ENCODE results near the gene THADA.

Gene THADA

GRCh38 chr2:43215673-43216255 is 380.1 kb downstream of the THADA start:
- DNase-seq (ENCODE audit: low read depth in 2 of 2, low spot score in 1 of 2): no peak

- no peak for DNase-seq (ENCODE audit: low read depth in 2 of 2, low spot score in 1 of 2)
Observed at GRCh38 chr2:43214253-43214652, 381.6 kb downstream of the THADA start.

GRCh38 chr2:43212931-43213330 is 382.9 kb downstream of the THADA start:
- DNase-seq (ENCODE audit: low read depth in 2 of 2, low spot score in 1 of 2): no peak

DNA sequence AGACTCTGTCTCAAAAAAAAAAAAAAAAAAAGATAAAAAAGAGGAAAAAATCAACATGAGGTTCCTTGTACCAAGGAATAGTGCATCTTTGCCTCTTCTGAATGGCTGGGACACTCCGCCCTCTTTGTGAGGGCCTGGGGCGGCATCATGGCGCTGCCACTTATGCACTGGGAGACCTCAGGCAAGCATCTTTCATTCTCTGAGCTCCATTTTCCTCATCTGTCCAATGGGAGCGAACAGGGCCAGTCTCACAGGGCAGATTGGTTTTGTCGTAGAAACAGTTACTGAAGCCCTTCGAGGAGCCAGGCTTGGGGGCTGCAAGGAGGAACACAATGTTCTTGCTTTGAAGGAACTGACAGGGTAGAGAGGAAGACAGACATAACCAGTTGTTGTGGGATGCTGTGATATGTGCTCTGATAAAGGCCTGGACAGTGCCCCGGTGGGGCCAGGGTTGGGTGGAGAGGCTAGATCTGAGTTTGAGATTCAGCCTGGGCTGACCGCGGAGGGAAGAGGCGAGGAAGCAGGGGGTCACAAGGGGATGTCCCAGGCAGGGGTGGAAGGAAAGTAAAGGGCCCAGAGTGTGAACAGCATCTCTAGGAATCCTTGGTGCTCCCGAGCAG is 383.5 kb downstream of the THADA start:
- no peak for DNase-seq (ENCODE audit: low read depth in 2 of 2, low spot score in 1 of 2)

GRCh38 chr2:43210467-43211303 is 385.2 kb downstream of the THADA start:
- no peak for DNase-seq (ENCODE audit: low read depth in 2 of 2, low spot score in 1 of 2)

- DNase-seq (ENCODE audit: low read depth in 2 of 2, low spot score in 1 of 2): no peak
Observed at GRCh38 chr2:43210125-43210466, 385.7 kb downstream of the THADA start.

- DNase-seq (ENCODE audit: low read depth in 2 of 2, low spot score in 1 of 2): no peak
Observed at GRCh38 chr2:43209204-43209717, 386.6 kb downstream of the THADA start.

GRCh38 chr2:43207553-43208300 is 388.1 kb downstream of the THADA start:
- DNase-seq (ENCODE audit: low read depth in 2 of 2, low spot score in 1 of 2): no peak

DNA sequence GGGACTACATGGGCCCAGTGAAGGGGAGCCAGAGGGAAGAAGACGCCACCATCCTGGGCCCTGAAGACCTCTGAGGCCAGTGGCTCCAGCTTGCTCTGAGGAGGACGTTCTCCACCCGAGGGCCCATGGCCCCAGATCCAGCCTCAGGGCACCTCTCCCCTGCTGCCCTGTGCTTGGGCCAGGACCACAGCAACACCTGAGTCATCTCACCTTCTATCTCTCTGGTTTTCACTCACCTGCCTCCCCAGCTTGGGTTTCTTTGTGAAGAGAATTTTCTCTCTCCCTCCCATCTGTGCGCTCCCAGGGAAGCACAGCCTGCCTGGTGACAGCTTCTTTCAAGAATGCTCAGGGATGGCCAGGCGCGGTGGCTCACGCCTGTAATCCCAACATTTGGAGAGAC is 389.2 kb downstream of the THADA start:
- no peak for DNase-seq (ENCODE audit: low read depth in 2 of 2, low spot score in 1 of 2)

DNA sequence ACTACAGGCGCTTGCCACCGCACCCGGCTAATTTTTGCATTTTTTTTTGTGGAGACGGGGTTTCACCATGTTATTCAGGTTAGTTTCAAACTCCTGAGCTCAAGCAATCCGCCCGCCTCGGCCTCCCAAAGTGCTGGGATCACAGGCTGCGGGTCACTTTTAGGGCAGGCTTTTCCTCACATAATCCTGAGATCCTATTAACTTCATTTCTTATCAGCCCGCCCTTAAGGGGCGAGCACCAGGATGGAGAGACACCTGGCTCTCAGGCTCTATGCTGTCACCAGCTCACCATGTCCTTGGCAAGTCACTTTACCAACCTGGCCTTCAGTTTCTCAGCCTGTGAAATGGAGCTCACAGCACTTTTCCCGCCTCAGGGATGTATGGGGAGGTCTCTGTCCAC is 392.5 kb downstream of the THADA start:
- DNase-seq (ENCODE audit: low read depth in 2 of 2, low spot score in 1 of 2): no peak

- no peak for DNase-seq (ENCODE audit: low read depth in 2 of 2, low spot score in 1 of 2)
Observed at GRCh38 chr2:43202289-43202688, 393.5 kb downstream of the THADA start.

DNA sequence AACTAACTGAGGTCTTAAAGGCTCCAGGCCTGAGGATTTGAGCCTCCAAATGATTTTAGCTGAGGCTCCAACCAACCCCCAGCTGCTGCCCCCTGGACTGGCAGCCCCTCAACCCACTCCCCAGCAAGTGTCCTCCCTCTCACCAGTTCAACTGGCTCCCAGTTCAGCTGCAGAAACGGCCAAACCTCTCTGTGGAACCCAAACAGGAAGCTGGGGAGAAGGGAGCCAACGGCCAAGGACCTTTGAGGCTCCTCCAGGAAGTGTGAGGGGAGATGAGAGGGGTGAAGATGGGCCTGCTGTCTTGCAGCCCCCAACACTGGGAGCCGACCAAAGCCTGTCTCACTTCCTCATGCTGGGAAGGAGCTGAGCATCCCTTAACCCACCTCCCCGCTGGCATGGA is 394.3 kb downstream of the THADA start:
- no peak for DNase-seq (ENCODE audit: low read depth in 2 of 2, low spot score in 1 of 2)

- DNase-seq (ENCODE audit: low read depth in 2 of 2, low spot score in 1 of 2): no peak
Observed at GRCh38 chr2:43201016-43201415, 394.8 kb downstream of the THADA start.

DNA sequence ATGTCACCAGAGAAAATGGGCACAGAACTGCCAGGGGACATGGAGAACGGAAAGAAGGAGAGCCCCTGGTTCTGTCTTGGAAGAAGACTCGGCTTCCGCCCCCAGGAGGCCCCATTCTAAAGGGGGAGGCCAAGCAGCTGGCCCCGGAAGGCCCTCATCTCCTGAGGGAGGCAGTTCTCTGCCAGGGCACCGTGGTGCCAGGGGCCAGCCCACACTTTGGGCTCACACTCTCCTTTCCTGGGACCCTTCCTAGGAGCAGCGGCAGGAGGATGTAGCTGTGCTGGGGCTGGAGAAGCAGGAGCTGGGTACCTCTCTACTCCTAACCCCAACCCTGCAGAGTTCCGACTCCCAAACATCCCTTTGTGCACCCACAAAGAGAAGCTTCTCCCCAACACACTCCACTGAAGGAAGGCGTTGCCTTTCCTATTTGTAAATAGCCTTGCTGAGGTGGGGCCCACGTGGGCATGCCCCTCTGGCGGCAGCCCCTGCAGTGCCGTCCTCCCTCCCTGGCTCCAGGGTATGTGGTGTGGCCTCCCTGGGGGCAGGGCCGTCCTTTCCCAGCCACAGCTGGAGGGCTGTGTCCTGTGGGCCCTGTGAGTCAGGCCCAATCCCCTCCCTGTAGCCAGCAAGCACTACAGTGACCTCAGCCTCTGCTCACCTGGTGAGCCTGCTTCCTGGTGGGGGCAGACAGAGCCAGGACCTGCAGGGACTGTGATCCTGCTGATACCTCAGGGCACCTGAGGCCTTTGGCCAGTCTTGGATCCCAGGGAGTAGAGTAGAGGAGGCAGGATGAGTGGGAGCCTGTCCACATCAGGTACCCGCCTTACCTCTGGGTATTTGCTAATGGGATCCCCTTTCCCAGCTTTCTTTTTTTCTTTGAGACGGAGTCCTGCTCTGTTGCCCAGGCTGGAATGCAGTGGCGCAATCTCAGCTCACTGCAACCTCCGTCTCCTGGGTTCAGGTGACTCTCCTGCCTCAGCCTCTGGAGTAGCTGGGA is 396.0 kb downstream of the THADA start:
- no peak for DNase-seq (ENCODE audit: low read depth in 2 of 2, low spot score in 1 of 2)

DNA sequence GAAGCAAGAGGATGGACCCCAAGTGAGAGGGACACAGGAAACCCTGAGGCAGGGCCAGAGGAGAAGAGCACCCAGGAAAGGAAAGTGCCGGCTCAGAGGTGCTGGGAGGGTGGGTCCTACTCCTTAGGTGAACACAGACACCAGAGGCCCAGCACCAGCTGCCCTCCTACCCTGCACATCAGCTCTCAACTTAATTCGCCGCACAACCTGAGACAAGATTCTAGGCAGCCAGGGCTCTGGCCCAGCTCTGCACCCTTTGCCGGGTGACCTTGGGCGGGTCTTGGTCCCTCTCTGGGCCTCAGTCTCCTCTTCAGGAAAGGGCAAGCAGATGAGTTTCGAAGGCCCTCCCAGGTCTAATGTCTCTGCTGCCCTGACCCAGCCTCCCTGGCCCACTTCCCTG is 397.6 kb downstream of the THADA start:
- DNase-seq (ENCODE audit: low read depth in 2 of 2, low spot score in 1 of 2): no peak

DNA sequence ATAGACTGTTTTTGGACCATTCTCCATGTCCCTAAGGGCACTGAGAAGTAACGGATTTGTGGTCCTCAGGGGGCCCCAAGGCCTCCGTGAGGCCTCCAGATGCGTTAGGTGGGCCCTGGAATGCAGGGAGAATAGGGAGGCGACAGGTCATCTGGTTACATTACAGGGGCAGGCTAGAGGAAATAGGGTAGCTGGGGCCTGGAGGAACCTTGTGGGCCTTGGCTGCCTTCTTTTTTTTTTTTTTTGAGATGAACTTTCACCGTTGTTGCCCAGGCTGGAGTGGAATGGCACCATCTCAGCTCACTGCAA is 398.3 kb downstream of the THADA start:
- DNase-seq (ENCODE audit: low read depth in 2 of 2, low spot score in 1 of 2): no peak

DNA sequence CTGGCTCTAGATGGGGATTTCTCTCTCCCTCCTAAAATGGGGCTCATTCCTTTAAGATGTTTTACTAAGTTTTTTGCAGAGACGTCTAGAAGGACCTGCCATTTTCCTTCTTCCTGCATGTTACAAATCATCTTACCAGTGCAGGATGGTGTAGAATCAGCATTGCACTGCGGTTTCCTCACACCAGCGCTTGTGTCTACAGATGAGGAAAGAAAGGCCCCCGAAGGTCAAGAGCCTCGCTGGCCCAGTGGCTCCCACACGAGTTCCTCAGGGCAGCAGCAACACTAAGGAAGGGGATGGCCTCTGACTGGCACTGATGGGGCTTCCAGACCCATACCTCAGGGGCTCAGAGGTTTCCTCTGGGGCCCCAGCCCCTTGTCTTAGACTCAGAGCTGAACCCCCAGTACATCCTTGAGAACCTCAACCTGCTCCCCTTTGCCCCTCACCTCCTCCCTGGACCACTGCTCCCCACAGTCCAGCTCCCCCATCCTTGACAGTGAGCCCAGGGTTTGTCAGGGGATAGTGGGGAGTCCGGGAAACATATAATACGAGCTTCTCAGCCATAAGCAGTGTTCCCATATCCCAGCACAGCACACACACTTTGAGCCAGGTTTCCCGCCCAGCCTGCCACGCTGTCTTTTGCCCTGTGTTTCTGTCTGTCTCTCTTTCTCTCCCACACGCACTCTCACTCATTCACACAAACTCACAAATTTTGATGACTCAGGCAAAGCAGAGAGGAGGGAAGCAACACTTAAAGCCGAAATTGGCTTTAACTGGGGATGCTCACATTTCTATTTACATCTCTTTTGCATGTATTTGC is 398.9 kb downstream of the THADA start:
- no peak for DNase-seq (ENCODE audit: low read depth in 2 of 2, low spot score in 1 of 2)

DNA sequence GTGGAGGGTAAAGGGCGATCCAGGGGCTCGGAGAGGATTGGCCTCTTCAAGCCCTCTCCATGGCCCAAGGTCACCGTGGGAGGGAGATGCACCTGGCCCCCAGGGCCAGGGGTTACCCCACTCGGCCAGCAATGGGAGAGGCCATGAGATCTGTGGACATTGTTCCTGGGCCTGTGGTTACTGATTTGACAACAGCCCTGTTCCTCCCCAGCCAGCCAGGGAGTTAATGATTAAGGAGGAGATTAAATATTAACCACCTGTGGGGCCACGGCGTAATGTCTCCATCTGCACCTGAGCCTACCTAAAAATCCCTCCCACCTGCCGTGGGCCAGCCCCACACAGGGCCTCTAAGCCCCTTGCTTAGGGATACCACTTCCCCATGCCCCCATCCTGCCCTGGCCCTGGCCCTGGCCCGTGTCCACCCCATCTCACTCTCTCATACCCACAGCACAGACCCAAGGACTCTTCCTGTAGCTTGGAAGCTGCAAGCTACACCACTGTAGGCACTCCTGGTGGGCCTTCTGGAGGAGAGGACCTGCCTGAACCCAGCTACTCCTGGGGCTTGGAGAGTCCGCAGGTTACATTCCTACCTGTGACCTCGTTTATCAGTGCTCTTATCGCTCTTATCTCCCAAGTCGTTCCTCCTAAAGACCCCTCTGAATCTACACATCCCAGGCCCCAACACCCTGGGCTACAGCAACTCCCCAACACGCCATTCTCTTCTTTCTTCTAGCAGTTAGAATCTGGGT is 401.5 kb downstream of the THADA start:
- no peak for DNase-seq (ENCODE audit: low read depth in 2 of 2, low spot score in 1 of 2)

DNA sequence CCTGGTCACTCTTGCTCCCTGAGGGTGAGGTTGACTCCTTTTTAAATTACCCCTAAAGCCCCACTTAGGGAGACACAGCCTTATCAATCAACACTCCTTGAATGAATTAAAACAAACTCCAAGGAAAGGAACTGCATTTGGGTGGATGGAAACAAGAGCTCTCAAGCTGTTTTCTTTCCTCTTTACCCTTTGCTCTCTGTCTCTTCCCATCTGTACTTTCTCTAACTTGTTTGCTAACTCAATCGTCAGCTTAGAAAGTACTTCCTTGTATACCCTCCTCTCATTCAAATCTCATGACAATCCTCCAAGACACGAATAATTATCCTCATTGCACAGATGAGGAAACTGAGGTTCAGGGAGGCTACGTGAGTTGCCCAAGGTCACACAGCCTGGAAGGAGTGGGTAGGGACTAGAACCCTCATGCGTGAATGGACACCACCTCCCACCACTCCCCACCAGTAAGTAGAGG is 402.2 kb downstream of the THADA start:
- DNase-seq (ENCODE audit: low read depth in 2 of 2, low spot score in 1 of 2): no peak

Measured in stimulated activated CD8-positive, alpha-beta memory T cell treated with anti-CD3 and anti-CD28 coated beads, Interleukin-4, amount 100 ng/mL, for 1 hour (primary cell).